HepG2 (cell line): ENCODE measurements around the gene CTSZ. TPM values are rescaled to one million over a fixed set of nuclear protein-coding genes. Genes with fewer than 3 reads are reported as not detected.

Source experiments
- ASH2L ChIP-seq: fragments of 300-600, 200-600 bp; sonication (generic); IDR thresholded peaks from 2 replicates; pipeline ENCODE4 v1.7.0; 2017; ENCODE audit warnings: low read depth, mild to moderate bottlenecking, moderate library complexity, mixed read lengths, low read length; ENCODE audit not compliant: insufficient read length
- DPF2 ChIP-seq: sonication (generic); formaldehyde crosslinking; IDR thresholded peaks from 2 replicates; pipeline ENCODE4 v1.4.0; 2020; ENCODE audit warnings: mild to moderate bottlenecking, low read depth, missing genetic modification reagents, borderline replicate concordance
- HIVEP1 ChIP-seq: sonication (generic); formaldehyde crosslinking; IDR thresholded peaks from 2 replicates; pipeline ENCODE4 v1.4.0; 2020; ENCODE audit warnings: mild to moderate bottlenecking, missing genetic modification reagents
- IRF2 ChIP-seq: IDR thresholded peaks from 2 replicates; pipeline ENCODE4 v1.6.1; 2018; ENCODE audit warnings: missing genetic modification reagents, missing compliant biosample characterization
- KLF11 ChIP-seq: IDR thresholded peaks from 2 replicates; pipeline ENCODE4 v1.6.1; 2016; ENCODE audit warnings: missing compliant biosample characterization
- MLLT10 ChIP-seq: sonication (generic); formaldehyde crosslinking; IDR thresholded peaks from 2 replicates; pipeline ENCODE4 v1.4.0; 2020; ENCODE audit warnings: missing genetic modification reagents
- MZF1 ChIP-seq: sonication (generic); formaldehyde crosslinking; IDR thresholded peaks from 2 replicates; pipeline ENCODE4 v1.8.1; 2023; ENCODE audit warnings: mild to moderate bottlenecking, missing genetic modification reagents, borderline replicate concordance
- NFKB2 ChIP-seq: sonication (generic); formaldehyde crosslinking; IDR thresholded peaks from 2 replicates; pipeline ENCODE4 v1.4.0; 2020; ENCODE audit warnings: missing genetic modification reagents, borderline replicate concordance
- PRPF4 ChIP-seq: fragments of 200-400 bp; formaldehyde crosslinking; IDR thresholded peaks from 2 replicates; pipeline ENCODE4 v1.6.1; 2016; ENCODE audit warnings: low read length, low read depth; ENCODE audit not compliant: poor library complexity, severe bottlenecking
- SALL1 ChIP-seq: sonication (generic); formaldehyde crosslinking; IDR thresholded peaks from 2 replicates; pipeline ENCODE4 v1.8.0; 2022; ENCODE audit warnings: mild to moderate bottlenecking, missing genetic modification reagents
- SOX6 ChIP-seq, 2 experiments: fragments of 450-650 bp in 1 of 2; sonication (generic) in 1 of 2; formaldehyde crosslinking in 1 of 2; IDR thresholded peaks; 2 replicates each; pipeline versions ENCODE4 v1.4.0 to v1.6.1; 2017 to 2020; ENCODE audit warnings: antibody characterized with exemption in 1 of 2, mild to moderate bottlenecking in 1 of 2, missing genetic modification reagents in 1 of 2
- TBL1XR1 ChIP-seq: fragments of 150-350 bp; IDR thresholded peaks from 2 replicates; pipeline ENCODE4 v1.6.1; 2014; ENCODE audit warnings: borderline replicate concordance, low read length; ENCODE audit not compliant: partially characterized antibody
- TCF7 ChIP-seq: sonication (generic); IDR thresholded peaks from 2 replicates; pipeline ENCODE4 v1.6.1; 2016; ENCODE audit warnings: antibody characterized with exemption, low read depth
- TOPORS ChIP-seq: sonication (generic); formaldehyde crosslinking; IDR thresholded peaks from 2 replicates; pipeline ENCODE4 v1.8.0; 2023; ENCODE audit warnings: mild to moderate bottlenecking, missing genetic modification reagents
- ZBTB38 ChIP-seq: sonication (generic); formaldehyde crosslinking; IDR thresholded peaks from 2 replicates; pipeline ENCODE4 v1.5.1; 2020; ENCODE audit warnings: mild to moderate bottlenecking, missing genetic modification reagents
- ZNF24 ChIP-seq: fragments of 450-650 bp; IDR thresholded peaks from 2 replicates; pipeline ENCODE4 v1.6.1; 2017; ENCODE audit warnings: antibody characterized with exemption, mild to moderate bottlenecking
- ZNF33A ChIP-seq: sonication (generic); formaldehyde crosslinking; IDR thresholded peaks from 2 replicates; pipeline ENCODE4 v1.5.1; 2020; ENCODE audit warnings: missing genetic modification reagents, mild to moderate bottlenecking, moderate library complexity, borderline replicate concordance
- ZNF589 ChIP-seq: sonication (generic); formaldehyde crosslinking; conservative IDR thresholded peaks from 2 replicates; pipeline ENCODE4 v1.8.0; 2022; ENCODE audit warnings: mild to moderate bottlenecking, moderate library complexity, missing genetic modification reagents
- ZNF672 ChIP-seq: sonication (generic); formaldehyde crosslinking; IDR thresholded peaks from 2 replicates; pipeline ENCODE4 v1.8.1; 2022; ENCODE audit warnings: missing genetic modification reagents
- ZNF777 ChIP-seq: sonication (generic); formaldehyde crosslinking; IDR thresholded peaks from 2 replicates; pipeline ENCODE4 v1.4.0; 2020; ENCODE audit warnings: missing genetic modification reagents
- polyA plus RNA-seq, 8 experiments: library from polyadenylated mRNA; depleted of rRNA in 3 of 8; stranded (reverse) in 7 of 8; unstranded in 1 of 8; fragments of >200 nt; fragmentation: Illumina TruSeq in 4 of 8; extraction: Trizol in 4 of 8; gene quantifications; 2 replicates each; pipeline versions ENCODE4 v1.2.1 to v1.2.3, GENCODE V29; 2011 to 2016; ENCODE audit warnings: low read depth in 4 of 8, missing spikeins in 1 of 8, mixed read lengths in 1 of 8; ENCODE audit not compliant: insufficient read depth in 1 of 8
- total RNA-seq, 5 experiments: library from RNA; depleted of rRNA; stranded (reverse); fragments of >200 nt; fragmentation: Illumina TruSeq; extraction: Trizol; gene quantifications; 2 replicates each; pipeline ENCODE4 v1.2.3, GENCODE V29; 2016; ENCODE audit warnings: low read depth in 1 of 5
- TF ChIP-seq, protein P1 (sequence below): sonication (generic); formaldehyde crosslinking; IDR thresholded peaks from 2 replicates; pipeline ENCODE4 v1.9.0; 2021; ENCODE audit warnings: mild to moderate bottlenecking, missing genetic modification reagents
- TF ChIP-seq, protein P2 (sequence below): sonication (generic); formaldehyde crosslinking; IDR thresholded peaks from 2 replicates; pipeline ENCODE4 v1.8.0; 2022; ENCODE audit warnings: missing genetic modification reagents, mild to moderate bottlenecking, moderate library complexity, borderline replicate concordance

CTSZ gene
- total and polyA plus RNA-seq, 2 of the 13 experiments (the other 11 are each of a cell fraction or from before 2014, with no cell fraction given) = 0.33 TPM; not detected in 1

DNA sequence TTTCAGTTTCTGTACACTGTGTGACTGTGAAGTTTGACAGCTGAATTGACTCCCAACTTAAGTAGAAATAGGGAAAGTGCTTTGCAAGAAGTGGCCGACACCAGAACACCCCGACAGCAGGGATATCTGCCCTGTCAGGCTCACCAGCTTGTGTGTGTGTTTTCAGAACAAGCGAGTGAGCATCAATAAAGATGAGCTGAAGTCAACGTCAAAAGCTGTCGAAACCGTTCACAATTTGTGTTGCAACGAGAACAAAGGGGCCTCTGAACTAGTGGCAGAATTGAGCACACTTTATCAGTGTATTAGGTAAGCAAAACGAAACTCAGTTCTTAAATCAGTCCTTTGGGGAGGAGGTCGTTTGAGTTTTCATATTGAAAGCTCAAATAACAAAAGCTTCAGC, 15.3 kb downstream of the CTSZ start (continued):
- no peak for TF ChIP-seq TBL1XR1
- TF ChIP-seq ZBTB38 (CRISPR knock-in tag) = peak; percentile 79
- no peak for TF ChIP-seq ZNF672 (CRISPR knock-in tag)
- no peak for TF ChIP-seq MLLT10 (CRISPR knock-in tag)
- peak; percentile 29; the same call in 1 of the 2 replicates for TF ChIP-seq SALL1 (CRISPR knock-in tag)
- TF ChIP-seq IRF2 (CRISPR knock-in tag) = peak; percentile 11; the same call in 1 of the 2 replicates
- TF ChIP-seq, protein P1, sequence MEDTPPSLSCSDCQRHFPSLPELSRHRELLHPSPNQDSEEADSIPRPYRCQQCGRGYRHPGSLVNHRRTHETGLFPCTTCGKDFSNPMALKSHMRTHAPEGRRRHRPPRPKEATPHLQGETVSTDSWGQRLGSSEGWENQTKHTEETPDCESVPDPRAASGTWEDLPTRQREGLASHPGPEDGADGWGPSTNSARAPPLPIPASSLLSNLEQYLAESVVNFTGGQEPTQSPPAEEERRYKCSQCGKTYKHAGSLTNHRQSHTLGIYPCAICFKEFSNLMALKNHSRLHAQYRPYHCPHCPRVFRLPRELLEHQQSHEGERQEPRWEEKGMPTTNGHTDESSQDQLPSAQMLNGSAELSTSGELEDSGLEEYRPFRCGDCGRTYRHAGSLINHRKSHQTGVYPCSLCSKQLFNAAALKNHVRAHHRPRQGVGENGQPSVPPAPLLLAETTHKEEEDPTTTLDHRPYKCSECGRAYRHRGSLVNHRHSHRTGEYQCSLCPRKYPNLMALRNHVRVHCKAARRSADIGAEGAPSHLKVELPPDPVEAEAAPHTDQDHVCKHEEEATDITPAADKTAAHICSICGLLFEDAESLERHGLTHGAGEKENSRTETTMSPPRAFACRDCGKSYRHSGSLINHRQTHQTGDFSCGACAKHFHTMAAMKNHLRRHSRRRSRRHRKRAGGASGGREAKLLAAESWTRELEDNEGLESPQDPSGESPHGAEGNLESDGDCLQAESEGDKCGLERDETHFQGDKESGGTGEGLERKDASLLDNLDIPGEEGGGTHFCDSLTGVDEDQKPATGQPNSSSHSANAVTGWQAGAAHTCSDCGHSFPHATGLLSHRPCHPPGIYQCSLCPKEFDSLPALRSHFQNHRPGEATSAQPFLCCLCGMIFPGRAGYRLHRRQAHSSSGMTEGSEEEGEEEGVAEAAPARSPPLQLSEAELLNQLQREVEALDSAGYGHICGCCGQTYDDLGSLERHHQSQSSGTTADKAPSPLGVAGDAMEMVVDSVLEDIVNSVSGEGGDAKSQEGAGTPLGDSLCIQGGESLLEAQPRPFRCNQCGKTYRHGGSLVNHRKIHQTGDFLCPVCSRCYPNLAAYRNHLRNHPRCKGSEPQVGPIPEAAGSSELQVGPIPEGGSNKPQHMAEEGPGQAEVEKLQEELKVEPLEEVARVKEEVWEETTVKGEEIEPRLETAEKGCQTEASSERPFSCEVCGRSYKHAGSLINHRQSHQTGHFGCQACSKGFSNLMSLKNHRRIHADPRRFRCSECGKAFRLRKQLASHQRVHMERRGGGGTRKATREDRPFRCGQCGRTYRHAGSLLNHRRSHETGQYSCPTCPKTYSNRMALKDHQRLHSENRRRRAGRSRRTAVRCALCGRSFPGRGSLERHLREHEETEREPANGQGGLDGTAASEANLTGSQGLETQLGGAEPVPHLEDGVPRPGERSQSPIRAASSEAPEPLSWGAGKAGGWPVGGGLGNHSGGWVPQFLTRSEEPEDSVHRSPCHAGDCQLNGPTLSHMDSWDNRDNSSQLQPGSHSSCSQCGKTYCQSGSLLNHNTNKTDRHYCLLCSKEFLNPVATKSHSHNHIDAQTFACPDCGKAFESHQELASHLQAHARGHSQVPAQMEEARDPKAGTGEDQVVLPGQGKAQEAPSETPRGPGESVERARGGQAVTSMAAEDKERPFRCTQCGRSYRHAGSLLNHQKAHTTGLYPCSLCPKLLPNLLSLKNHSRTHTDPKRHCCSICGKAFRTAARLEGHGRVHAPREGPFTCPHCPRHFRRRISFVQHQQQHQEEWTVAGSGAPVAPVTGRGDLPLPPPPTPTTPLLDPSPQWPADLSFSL = peak; percentile 76
- no peak for TF ChIP-seq NFKB2 (CRISPR knock-in tag)
- TF ChIP-seq DPF2 (CRISPR knock-in tag) = no peak
- no peak for TF ChIP-seq HIVEP1 (CRISPR knock-in tag)
- TF ChIP-seq TOPORS (CRISPR knock-in tag) = no peak
- TF ChIP-seq ASH2L = peak; percentile 36
- TF ChIP-seq TCF7 = 0 out of 2 replicates have a peak, but pooled peaks have one; percentile 44
- TF ChIP-seq ZNF33A (CRISPR knock-in tag) = no peak
- TF ChIP-seq PRPF4 = peak; percentile 5
- no peak for TF ChIP-seq KLF11 (CRISPR knock-in tag)
- no peak for TF ChIP-seq MZF1 (CRISPR knock-in tag)
- TF ChIP-seq ZNF777 (CRISPR knock-in tag) = no peak
- TF ChIP-seq ZNF24 = no peak
- TF ChIP-seq, protein P2, sequence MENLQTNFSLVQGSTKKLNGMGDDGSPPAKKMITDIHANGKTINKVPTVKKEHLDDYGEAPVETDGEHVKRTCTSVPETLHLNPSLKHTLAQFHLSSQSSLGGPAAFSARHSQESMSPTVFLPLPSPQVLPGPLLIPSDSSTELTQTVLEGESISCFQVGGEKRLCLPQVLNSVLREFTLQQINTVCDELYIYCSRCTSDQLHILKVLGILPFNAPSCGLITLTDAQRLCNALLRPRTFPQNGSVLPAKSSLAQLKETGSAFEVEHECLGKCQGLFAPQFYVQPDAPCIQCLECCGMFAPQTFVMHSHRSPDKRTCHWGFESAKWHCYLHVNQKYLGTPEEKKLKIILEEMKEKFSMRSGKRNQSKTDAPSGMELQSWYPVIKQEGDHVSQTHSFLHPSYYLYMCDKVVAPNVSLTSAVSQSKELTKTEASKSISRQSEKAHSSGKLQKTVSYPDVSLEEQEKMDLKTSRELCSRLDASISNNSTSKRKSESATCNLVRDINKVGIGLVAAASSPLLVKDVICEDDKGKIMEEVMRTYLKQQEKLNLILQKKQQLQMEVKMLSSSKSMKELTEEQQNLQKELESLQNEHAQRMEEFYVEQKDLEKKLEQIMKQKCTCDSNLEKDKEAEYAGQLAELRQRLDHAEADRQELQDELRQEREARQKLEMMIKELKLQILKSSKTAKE (CRISPR knock-in tag) = no peak
- TF ChIP-seq SOX6 (IDR thresholded peaks at IDR 0.05) = no peak
- peak; percentile 54 for TF ChIP-seq SOX6 (CRISPR knock-in tag; IDR thresholded peaks at IDR 0.05)
- TF ChIP-seq ZNF589 (CRISPR knock-in tag) = no peak
